IMR-90 (cell line): Measurements from ENCODE around the gene CTNNA2.

Source experiments
- CEBPB ChIP-seq: IDR thresholded peaks from 2 replicates; pipeline ENCODE4 v1.6.1; 2012; ENCODE audit warnings: low read depth, low read length, improper control_type of control experiment
- FOS ChIP-seq: fragments of 150-350 bp; IDR thresholded peaks from 2 replicates; pipeline ENCODE4 v1.6.1; 2016; ENCODE audit warnings: low read depth, low read length
- TF ChIP-seq, protein P1 (sequence below): conservative IDR thresholded peaks from 2 replicates; pipeline ENCODE4 v1.5.1; 2012; ENCODE audit warnings: mild to moderate bottlenecking, low read depth, low read length, improper control_type of control experiment

DNA sequence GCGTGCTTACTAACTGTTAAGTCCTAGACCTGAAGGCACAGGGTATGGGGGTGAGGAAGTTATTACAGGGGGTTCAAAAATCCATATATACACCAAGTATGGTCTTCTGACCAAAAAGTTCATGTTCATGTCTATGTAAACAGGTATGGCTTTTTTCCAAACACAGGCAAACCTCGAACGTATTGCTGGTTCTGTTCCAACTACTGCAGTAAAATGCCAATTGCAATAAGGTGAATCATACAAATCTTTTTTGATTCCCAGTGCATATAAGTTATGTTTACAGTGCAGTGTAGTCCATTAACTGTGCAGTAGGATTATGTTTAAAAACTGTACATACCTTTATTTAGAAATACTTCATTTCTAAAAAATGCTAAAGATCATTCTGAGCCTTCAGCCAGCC lies 1037.0 kb downstream of the CTNNA2 start:
- no peak for TF ChIP-seq CEBPB
- TF ChIP-seq, protein P1, sequence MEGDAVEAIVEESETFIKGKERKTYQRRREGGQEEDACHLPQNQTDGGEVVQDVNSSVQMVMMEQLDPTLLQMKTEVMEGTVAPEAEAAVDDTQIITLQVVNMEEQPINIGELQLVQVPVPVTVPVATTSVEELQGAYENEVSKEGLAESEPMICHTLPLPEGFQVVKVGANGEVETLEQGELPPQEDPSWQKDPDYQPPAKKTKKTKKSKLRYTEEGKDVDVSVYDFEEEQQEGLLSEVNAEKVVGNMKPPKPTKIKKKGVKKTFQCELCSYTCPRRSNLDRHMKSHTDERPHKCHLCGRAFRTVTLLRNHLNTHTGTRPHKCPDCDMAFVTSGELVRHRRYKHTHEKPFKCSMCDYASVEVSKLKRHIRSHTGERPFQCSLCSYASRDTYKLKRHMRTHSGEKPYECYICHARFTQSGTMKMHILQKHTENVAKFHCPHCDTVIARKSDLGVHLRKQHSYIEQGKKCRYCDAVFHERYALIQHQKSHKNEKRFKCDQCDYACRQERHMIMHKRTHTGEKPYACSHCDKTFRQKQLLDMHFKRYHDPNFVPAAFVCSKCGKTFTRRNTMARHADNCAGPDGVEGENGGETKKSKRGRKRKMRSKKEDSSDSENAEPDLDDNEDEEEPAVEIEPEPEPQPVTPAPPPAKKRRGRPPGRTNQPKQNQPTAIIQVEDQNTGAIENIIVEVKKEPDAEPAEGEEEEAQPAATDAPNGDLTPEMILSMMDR = no peak
- no peak for TF ChIP-seq FOS
